ENCODE results near the gene DACH1. TPM values are rescaled to one million over a fixed set of nuclear protein-coding genes. Genes with fewer than 3 reads are reported as not detected.

Gene DACH1
- total and polyA plus RNA-seq, 2 of the 8 experiments (the other 6 are each of a cell fraction or from before 2014, with no cell fraction given) = 0.12 to 0.67 TPM

- WGBS, 2 experiments (ENCODE audit: extremely low coverage in 1 of 2, insufficient coverage in 1 of 2, insufficient read length in 1 of 2, insufficient replicate concordance in 2 of 2, low coverage in 1 of 2, low lambda C conversion rate in 2 of 2, missing lambda C conversion rate in 1 of 2) = 90% methylated on average over 4 of the region's 4 CpGs; no CpG with 5 or more reads in 1 of the 2 experiments
- H4K5ac ChIP-seq (ENCODE audit: insufficient read length, low read depth, low read length) = no peak overlapping the region
- no peak overlapping the region for H3K4me3 ChIP-seq (ENCODE audit: extremely low read depth in 1 of 4, insufficient read depth in 2 of 4, low read depth in 3 of 4, low read length in 4 of 4)
- no peak overlapping the region for H3K56ac ChIP-seq (replicated peaks; ENCODE audit: insufficient read length, low read depth, low read length)
- no peaks in the 10 kb centered on the region for H3K27me3 ChIP-seq (replicated peaks in 1 of 4; ENCODE audit: control insufficient read depth in 3 of 4, extremely low read depth in 1 of 4, insufficient read depth in 3 of 4, low read length in 3 of 4)
- no peak for FAIRE-seq
- no peak overlapping the region for H4K8ac ChIP-seq (ENCODE audit: extremely low read depth, insufficient read depth, low read length)
- H3K79me1 ChIP-seq (ENCODE audit: low read depth, low read length) = no peaks in the 10 kb centered on the region
- no peak overlapping the region for H2BK5ac ChIP-seq (ENCODE audit: low read depth, low read length)
- no peak for DNase-seq (ENCODE audit: low read depth in 1 of 2, low spot score in 2 of 2)
- H3K4me1 ChIP-seq (replicated peaks in 1 of 4; ENCODE audit: control insufficient read depth in 3 of 4, insufficient read depth in 4 of 4, low read length in 3 of 4) = peaks cover 0 to 1% (median 0%) of the 10 kb centered on the region in 4 experiments; a peak in 1 of 7 replicates
- H3K9ac ChIP-seq (replicated peaks in 1 of 4; ENCODE audit: extremely low read depth in 1 of 4, low read depth in 3 of 4, low read length in 3 of 4) = no peak overlapping the region
- H3K4ac ChIP-seq (replicated peaks; ENCODE audit: insufficient read length, low read depth, low read length) = no peak overlapping the region
- no peak overlapping the region for H2AFZ ChIP-seq (ENCODE audit: low read length)
- H2BK15ac ChIP-seq (ENCODE audit: low read length) = no peak overlapping the region
- H2BK12ac ChIP-seq (ENCODE audit: low read depth, low read length) = no peak overlapping the region
- H2AK5ac ChIP-seq (ENCODE audit: low read depth, low read length) = no peak overlapping the region
- H3K9me3 ChIP-seq (ENCODE audit: insufficient read depth in 2 of 2, low read depth in 1 of 2, low read length in 1 of 2) = no peaks in the 10 kb centered on the region
- ChIA-PET CTCF (ENCODE audit: partially characterized antibody) (no interaction called here), POLR2A (ENCODE audit: partially characterized antibody) (no interaction called here)
- no peak overlapping the region for H3K14ac ChIP-seq (ENCODE audit: insufficient read length)
- H3K27ac ChIP-seq (ENCODE audit: low read depth, low read length) = no peak overlapping the region
- no peak for TF ChIP-seq MAFK (IDR thresholded peaks at IDR 0.05; ENCODE audit: low read depth, low read length)
- TF ChIP-seq POLR2A (IDR thresholded peaks at IDR 0.05; ENCODE audit: control extremely low read depth in 1 of 2, low read depth in 2 of 2, low read length in 2 of 2) = no peak
- TF ChIP-seq SP4 (IDR thresholded peaks at IDR 0.05; ENCODE audit: low read length) = no peak
- no peak for TF ChIP-seq BCL11A (IDR thresholded peaks at IDR 0.05; ENCODE audit: low read depth in 2 of 2, low read length in 2 of 2)
- TF ChIP-seq RXRA (IDR thresholded peaks at IDR 0.05; ENCODE audit: insufficient read depth, low read depth, low read length) = no peak
- H3K36me3 ChIP-seq (ENCODE audit: control insufficient read depth in 2 of 4, insufficient read depth in 4 of 4, low read length in 3 of 4) = no peaks in the 10 kb centered on the region
- no peak overlapping the region for H2BK120ac ChIP-seq (replicated peaks; ENCODE audit: low read depth, low read length)
- no peak overlapping the region for H3K23ac ChIP-seq (ENCODE audit: insufficient read length)
- no peaks in the 10 kb centered on the region for H3K79me2 ChIP-seq (ENCODE audit: control insufficient read depth in 1 of 2, insufficient read depth in 2 of 2, low read length in 2 of 2)
- H3K4me2 ChIP-seq (ENCODE audit: insufficient read depth in 1 of 2, low read depth in 2 of 2, low read length in 2 of 2) = no peak overlapping the region
- H2BK20ac ChIP-seq (ENCODE audit: low read length) = no peak overlapping the region
- no peaks in the 10 kb centered on the region for H4K20me1 ChIP-seq (replicated peaks in 1 of 2; ENCODE audit: control insufficient read depth in 1 of 2, insufficient read depth in 2 of 2, low read length in 2 of 2)
- no peak overlapping the region for H4K91ac ChIP-seq (replicated peaks; ENCODE audit: insufficient read length, low read length)
- H3K18ac ChIP-seq (ENCODE audit: extremely low read depth, low read length) = no peak overlapping the region
- H3K23me2 ChIP-seq (ENCODE audit: low read depth, low read length) = no peaks in the 10 kb centered on the region
Observed at GRCh38 chr13:71626421-71627117, 240.4 kb downstream of the DACH1 start.

Data from H1 (cell line).